GM13977 (cell line): ENCODE measurements around the gene SUCNR1.
"Not testable (repeated sequence)": the region's sequence is repeated elsewhere in the genome, so short reads cannot be mapped to it uniquely, and the experiment has no call there.

ENCODE experiments used
- DNase-seq: peaks from one replicate; pipeline ENCODE4 v3.0.0; 2012; ENCODE audit warnings: low spot score
- CTCF ChIP-seq: IDR thresholded peaks from 2 replicates; pipeline ENCODE4 v1.5.1; 2012; ENCODE audit warnings: mild to moderate bottlenecking, control low read depth; ENCODE audit not compliant: insufficient read depth; ENCODE audit errors: extremely low read depth, missing control alignments
- in situ Hi-C: fragments of 300-500 bp; cut with MboI; formaldehyde crosslinking; loops from one replicate; pipeline ENCODE4 v1.12.0; 2022; ENCODE audit warnings: low sequenced_read_pairs, low pct_unique_long_range_greater_than_20kb, mixed read lengths, inconsistent platforms; ENCODE audit not compliant: unreplicated experiment

SUCNR1 gene

GRCh38 chr3:151880416-151880690, 6.9 kb downstream of the SUCNR1 start:
- no peak for TF ChIP-seq CTCF
- no peak for DNase-seq
- in situ Hi-C loops, result no loop called here

GRCh38 chr3:151881137-151881536, 7.7 kb downstream of the SUCNR1 start:
- TF ChIP-seq CTCF, result no peak
- in situ Hi-C loops, result no loop called here
- no peak for DNase-seq

GRCh38 chr3:151885397-151885796, 12.0 kb downstream of the SUCNR1 start:
- DNase-seq, in situ Hi-C loops: not testable (repeated sequence)

GRCh38 chr3:151887450-151888211, 14.2 kb downstream of the SUCNR1 start:
- DNase-seq, in situ Hi-C loops: not testable (repeated sequence)

GRCh38 chr3:151890721-151891141, 17.3 kb downstream of the SUCNR1 start:
- DNase-seq, result no peak
- in situ Hi-C loops, result no loop called here
- TF ChIP-seq CTCF, result no peak

- DNase-seq, result no peak
- no peak for TF ChIP-seq CTCF
- in situ Hi-C loops, result no loop called here
Measured at GRCh38 chr3:151891721-151892120, 18.3 kb downstream of the SUCNR1 start.

GRCh38 chr3:151894219-151894618, 20.8 kb downstream of the SUCNR1 start:
- no peak for TF ChIP-seq CTCF
- DNase-seq, result no peak
- in situ Hi-C loops, result no loop called here
